Measurements from ENCODE around the gene ZDHHC13.

- TF ChIP-seq GTF2F1 (IDR thresholded peaks at IDR 0.05; ENCODE audit: low read depth, low read length) (no peak), ZNF764 (CRISPR knock-in tag; IDR thresholded peaks at IDR 0.05; ENCODE audit: low read depth) (no peak), GATA2 (CRISPR knock-in tag; IDR thresholded peaks at IDR 0.05) (no peak), TAF15 (IDR thresholded peaks at IDR 0.05; ENCODE audit: low read depth, low read length) (no peak), PML (IDR thresholded peaks at IDR 0.05; ENCODE audit: low read length) (no peak), ZNF740 (CRISPR knock-in tag; IDR thresholded peaks at IDR 0.05) (no peak), ZNF740 (tag; IDR thresholded peaks at IDR 0.05) (no peak), USF2 (CRISPR knock-in tag; IDR thresholded peaks at IDR 0.05) (no peak), TCF3 (CRISPR knock-in tag; IDR thresholded peaks at IDR 0.05) (no peak), MXI1 (IDR thresholded peaks at IDR 0.05; ENCODE audit: low read depth, low read length) (no peak), PRDM10 (IDR thresholded peaks at IDR 0.05; ENCODE audit: partially characterized antibody) (no peak), BACH1 (tag; IDR thresholded peaks at IDR 0.05) (no peak), SMC3 (conservative IDR thresholded peaks at IDR 0.05; ENCODE audit: insufficient read depth, low read depth, low read length) (no peak), ESRRB (CRISPR knock-in tag; IDR thresholded peaks at IDR 0.05; ENCODE audit: borderline replicate concordance) (no peak), ZKSCAN8 (CRISPR knock-in tag; IDR thresholded peaks at IDR 0.05) (no peak)
Measured at GRCh38 chr11:19160847-19161246, 43.9 kb downstream of the ZDHHC13 start.

Measured in K562 (cell line).